Embryonic facial prominence (tissue), 1 donor: ENCODE results near the gene EIF4ENIF1.
"Not testable (repeated sequence)": the region's sequence is repeated elsewhere in the genome, so short reads cannot be mapped to it uniquely, and the experiment has no call there.

ENCODE experiments used
- DNase-seq: peaks from one replicate; pipeline ENCODE4 v3.0.0-alpha.2; 2016; ENCODE audit errors: extremely low spot score

The EIF4ENIF1 gene, protein sequence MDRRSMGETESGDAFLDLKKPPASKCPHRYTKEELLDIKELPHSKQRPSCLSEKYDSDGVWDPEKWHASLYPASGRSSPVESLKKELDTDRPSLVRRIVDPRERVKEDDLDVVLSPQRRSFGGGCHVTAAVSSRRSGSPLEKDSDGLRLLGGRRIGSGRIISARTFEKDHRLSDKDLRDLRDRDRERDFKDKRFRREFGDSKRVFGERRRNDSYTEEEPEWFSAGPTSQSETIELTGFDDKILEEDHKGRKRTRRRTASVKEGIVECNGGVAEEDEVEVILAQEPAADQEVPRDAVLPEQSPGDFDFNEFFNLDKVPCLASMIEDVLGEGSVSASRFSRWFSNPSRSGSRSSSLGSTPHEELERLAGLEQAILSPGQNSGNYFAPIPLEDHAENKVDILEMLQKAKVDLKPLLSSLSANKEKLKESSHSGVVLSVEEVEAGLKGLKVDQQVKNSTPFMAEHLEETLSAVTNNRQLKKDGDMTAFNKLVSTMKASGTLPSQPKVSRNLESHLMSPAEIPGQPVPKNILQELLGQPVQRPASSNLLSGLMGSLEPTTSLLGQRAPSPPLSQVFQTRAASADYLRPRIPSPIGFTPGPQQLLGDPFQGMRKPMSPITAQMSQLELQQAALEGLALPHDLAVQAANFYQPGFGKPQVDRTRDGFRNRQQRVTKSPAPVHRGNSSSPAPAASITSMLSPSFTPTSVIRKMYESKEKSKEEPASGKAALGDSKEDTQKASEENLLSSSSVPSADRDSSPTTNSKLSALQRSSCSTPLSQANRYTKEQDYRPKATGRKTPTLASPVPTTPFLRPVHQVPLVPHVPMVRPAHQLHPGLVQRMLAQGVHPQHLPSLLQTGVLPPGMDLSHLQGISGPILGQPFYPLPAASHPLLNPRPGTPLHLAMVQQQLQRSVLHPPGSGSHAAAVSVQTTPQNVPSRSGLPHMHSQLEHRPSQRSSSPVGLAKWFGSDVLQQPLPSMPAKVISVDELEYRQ

DNA sequence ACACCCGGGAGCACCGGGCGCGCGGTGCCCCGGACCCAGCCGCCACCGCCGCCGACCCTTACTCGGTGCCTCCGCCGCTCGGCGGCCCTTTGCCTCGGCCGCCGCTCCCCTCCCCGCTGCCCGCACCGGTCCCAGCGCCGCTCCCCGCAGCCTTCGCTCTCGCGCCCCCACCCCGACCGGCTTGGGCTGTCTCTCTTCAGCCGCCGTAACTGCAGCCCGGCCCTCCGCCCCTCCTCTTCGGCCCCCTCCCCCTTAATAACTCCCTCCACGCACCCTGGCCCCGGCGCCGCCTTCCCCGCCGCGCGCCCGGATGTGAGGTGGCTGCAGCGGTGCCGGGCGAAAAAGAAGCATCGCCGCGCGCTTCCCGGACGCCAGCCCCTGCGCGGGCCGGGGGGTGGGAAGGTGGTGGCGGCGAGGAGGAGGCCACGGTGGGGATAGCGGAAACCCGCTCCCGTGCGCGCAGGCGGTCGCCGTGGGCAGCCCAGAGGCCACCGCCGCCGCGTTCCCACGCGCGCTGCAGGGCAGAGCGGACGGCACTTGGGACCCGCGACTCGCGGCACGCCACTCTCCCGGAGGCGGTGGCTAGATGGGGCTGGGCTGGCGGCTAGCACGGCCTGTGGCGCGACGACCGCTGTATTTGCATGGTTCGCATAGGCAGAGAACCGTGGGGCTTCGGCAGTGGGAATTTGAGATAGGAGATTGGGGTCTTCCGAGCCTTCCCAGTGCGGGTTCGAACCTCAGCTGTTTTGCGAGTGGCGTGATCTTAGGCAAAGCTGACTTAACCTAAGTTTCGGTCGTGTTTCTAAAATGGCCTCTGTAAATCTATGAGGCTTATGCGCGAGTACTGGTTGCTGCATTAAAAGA is at the start of gene EIF4ENIF1:
Gene EIF4ENIF1 (minus strand): TSS at position 211 of the 864 bp plus-strand sequence. CDS start 1,124 bp downstream, outside the sequence.
- peak; percentile 80 for DNase-seq

DNA sequence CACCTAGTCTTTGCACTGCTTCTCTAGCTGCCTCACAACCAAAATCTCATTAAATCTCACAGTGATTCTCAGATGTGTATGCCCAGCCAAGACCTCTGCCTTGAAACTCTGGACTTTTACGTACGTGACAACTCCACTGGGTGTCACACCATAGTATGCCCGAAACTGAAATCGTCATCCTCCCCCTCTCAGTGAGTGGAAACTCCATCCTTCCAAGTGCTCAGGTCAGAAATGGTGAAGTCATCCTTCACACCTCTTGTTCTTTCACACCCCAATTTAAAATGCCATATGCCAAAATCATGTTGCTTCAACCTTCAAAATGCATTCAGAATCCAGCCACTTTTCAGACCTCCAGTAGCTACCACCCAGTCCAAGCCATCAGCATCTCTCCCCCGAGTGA is 49.2 kb upstream of the EIF4ENIF1 start:
- DNase-seq = no peak

DNA sequence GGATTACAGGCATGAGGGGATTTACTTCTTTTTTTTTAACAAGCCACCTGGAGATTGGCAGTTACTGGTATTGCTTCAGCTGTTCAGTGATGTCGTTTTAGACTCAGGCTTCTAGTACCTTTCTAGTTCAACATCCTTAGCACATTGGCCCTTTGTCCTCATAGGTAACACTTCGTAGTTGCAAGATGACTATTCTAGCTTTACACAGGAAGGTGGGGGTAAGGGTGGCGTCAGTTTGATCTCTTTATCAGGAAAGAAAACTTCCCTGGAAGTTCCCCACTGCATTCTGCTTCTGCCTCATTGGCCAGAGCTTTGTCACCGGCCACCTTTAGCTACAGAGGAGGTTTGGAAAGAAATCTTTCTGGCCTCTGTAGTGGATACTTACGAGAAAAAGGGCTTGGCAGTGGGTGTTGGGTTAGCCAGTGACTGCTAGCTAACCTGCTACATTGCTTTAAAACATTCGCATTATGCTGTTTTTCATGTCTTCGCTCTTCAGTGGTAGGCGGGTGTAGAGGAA is 47.4 kb upstream of the EIF4ENIF1 start:
- no peak for DNase-seq

DNA sequence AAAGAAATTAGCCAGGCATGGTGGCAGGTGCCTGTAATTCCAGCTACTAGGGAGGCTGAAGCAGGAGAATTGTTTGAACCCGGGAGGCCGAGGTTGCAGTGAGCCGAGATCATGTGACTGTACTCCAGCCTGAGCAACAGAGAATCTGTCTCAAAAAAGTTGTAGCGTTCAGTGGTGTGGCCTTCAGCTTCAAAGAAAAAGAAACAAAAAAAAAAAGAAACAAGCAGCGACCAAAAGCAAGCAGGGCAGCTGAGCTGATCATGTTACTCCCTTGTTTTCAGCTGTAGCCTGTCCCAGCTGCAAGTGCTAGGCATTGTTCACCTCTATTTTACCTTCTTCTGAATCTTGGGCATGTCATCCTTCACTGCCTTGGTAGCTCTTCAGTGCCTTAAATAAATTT is 43.7 kb upstream of the EIF4ENIF1 start:
- DNase-seq = no peak

DNA sequence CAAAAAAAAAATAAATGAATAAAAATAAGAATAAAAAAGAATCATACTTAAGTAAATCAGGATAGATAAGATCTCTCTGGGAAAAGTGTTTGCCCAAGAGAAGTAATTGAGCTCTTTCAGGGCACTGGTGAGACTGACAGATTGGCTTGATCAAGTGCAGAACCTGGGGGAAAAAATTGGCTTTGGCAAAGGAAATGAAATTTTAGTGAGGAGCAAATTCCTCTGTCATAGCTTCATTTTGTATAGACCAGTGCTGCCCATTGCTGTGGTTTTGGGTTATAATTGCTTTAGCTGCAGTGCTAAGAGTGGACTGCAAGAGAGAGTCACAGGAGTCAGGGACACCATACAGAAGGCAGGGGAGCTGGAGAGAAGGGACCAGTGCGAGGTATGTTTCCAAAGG is 42.4 kb upstream of the EIF4ENIF1 start:
- DNase-seq = no peak

DNA sequence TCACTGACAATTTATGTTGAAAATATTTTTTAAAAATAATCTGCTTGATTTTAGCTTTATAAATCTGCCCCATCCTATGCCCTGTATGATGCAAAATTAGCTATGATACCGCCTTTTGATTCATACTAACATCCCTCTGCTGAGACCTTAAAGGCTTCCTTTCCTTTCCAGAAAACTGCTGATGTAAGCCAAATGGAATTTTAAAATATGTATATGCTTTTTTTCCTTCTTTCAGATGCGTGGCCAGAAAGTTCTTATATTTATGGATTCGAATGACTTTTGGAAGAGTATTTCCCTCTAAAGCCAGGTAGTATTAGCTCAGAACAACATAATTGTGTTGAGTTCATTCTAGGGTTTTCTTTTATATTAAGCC is 41.2 kb upstream of the EIF4ENIF1 start:
- peak; percentile 53 for DNase-seq

DNA sequence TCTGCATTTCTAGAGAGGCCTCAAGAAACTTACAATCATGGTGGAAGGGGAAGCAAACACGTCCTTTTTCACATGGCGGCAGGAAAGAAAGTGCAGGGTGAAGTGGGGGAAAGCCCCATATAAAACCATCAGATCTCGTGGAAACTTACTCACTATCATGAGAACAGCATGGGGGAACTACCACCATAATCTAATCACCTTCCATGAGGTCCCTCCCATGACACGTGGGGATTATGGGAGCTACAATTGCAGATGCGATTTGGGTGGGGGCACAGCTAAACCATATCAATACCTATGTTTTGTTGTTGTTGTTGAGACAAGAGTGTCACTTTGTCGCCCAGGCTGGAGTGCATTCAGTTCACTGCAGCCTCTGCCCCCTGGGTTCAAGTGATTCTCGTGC is 36.6 kb upstream of the EIF4ENIF1 start:
- DNase-seq = no peak

DNA sequence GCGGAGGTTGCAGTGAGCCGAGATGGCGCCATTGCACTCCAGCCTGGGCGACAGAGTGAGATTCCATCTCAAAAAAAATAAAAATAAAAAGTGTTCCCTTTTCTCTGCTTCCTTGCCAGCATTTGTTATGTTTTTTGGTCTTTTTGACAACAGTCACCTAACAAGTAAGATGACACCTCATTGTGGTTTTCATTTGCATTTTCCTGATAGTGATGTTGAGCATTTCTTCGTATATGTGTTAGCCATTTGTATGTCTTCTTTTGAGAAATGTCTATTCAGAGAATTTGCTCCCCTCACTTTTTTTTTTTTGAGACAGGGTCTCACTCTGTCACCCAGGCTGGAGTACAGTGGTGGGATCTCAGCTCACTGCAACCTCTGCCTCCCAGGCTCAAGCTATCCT is 34.5 kb upstream of the EIF4ENIF1 start:
- not testable (repeated sequence) for DNase-seq

DNA sequence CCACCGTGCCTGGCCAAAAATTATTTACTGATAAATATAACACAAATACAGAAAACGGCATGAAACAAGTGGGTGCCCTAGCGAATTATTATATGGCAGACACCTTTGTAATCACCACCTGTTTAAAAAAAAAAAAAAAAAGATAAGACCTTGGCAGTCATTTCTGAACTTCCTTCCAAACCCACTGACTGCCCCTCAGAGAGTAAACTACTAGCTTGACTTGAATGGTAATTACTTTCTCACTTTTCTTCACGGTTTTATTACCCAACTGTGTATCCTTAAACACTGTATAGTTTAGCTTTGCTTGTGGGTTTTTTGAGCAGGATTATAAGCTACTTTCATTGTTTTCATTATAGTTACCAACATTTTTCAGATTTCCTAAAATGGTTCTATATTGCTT is 30.4 kb upstream of the EIF4ENIF1 start:
- no peak for DNase-seq

DNA sequence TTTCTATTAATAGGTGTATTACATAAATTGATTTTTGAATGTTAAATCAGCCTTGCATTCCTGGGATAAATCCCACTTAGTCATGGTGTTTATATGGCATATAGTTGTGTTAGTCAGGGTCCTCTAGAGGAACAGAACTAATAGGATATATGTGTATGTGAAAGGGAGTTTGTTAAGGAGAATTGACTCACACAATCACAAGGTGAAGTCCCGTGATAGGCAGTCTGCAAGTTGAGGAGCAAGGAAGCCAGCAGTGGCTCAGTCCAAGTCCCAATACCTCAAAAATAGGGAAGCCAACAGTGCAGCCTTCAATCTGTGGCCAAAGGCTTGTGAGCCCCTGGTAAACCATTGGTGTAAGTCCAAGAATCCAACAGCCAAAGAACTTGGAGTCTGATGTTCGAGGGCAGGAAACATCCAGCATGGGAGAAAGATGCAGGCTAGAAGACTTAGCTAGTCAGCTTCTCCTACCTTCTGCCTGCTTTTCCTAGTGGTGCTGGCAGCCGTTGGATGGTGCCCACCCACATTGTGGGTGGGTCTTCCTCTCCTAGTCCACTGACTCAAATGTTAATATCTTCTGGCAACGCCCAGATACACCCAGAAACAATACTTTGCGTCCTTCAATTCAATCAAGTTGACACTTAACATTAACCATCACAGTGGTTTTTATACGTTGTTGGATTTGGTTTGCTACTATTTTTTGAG is 19.6 kb upstream of the EIF4ENIF1 start:
- DNase-seq = no peak

DNA sequence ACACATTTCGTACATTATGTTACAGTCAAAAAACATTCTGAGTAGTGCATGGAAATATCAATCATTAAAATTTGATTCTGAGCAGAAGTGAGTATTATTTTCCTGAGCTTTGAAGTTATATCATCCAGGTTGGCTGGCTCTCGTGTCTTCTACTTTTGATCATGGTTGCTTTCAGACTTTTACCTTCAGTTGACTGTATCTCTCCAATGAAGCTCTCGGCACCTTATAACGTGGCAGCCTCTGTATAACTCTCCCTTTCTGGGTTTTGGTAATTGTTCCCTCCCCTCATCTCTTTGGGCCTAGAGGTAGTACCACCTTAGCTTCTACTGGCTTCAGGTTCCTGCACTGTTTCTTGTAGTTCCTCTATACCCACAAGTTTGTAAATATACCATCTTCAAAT is 18.9 kb upstream of the EIF4ENIF1 start:
- no peak for DNase-seq

DNA sequence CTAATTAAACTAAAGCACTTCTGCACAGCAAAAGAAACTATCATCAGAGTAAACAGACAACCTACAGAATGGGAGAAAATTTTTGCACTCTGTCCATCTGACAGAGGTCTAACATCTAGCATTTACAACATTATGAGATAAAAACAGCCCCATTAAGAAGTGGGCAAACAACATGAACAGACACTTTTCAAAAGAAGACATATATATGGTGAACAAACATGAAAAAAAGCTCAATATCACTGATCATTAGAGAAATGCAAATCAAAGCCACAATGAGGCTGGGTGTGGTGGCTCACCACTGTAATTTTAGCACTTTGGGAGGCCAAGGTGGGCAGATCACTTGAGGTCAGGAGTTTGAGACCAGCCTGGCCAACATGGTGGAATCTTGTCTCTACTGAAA is 17.9 kb upstream of the EIF4ENIF1 start:
- not testable (repeated sequence) for DNase-seq

DNA sequence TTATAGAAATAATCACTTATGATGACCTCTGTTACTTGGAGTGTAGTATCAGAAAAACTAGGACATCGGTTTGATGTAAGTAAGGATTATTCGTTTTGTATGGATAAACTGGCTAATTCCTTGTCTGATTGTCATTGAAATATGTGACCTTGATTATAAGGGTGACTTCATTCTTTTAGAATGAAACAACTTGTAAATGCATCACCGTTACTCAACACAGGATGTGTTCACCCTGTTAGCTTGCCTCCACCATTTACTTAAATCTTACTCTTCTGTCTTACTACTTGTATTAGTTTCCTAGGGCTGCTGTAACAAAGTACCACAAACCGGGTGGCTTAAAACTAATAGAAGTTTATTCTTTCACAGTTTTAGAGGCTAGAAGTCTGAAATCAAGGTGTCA is 14.6 kb upstream of the EIF4ENIF1 start:
- DNase-seq = no peak

DNA sequence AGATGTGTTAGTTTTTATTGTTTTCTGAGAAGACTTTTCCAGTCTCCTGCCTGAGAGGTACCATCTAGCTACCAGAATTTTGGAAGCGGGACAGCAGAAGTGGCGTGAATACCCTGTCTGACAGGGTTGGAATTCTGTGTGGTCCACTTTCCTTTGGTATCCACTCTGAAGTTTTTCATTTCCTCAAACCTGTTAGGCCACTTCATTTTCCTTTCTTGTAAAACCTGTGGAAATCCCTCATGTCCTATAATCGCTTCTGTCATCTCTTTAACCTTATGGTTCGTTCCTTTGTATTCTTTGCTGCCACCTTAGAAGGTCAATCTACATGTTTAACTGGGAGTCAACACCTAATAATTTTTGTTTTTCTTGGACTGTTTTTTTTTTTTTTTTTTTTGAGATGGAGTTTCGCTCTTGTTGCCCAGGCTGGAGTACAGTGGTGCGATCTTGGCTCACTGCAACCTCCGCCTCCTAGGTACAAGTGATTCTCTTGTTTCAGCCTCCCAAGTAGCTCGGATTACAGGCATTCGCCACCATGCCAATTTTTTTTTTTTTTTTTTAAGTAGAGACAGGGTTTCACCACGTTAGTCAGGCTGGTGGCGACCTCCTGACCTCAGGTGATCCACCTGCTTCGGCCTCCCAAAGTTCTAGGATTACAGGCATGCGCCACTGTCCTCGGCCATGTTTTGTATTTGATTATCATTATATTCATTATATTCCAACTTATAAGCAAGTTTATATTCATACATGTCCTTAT is 13.7 kb upstream of the EIF4ENIF1 start:
- DNase-seq = no peak

DNA sequence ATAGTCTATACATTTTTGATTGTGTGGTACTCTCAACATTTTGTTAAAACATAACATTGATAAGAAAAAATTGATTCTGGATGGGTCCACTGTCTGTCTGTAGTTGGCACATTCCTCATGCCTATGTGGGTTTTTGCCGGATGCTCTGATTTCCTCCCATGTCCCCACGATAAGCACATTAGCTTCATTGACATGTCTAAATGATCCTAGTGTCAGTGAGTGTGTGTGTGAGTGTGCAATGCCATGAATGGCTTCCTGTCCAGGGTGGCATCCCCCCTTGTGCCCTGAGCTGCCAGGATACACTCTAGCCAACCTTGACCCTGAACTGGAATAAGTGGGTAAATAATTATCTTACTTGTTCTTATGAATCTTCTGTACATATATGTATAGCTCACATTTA is 12.1 kb upstream of the EIF4ENIF1 start:
- no peak for DNase-seq

DNA sequence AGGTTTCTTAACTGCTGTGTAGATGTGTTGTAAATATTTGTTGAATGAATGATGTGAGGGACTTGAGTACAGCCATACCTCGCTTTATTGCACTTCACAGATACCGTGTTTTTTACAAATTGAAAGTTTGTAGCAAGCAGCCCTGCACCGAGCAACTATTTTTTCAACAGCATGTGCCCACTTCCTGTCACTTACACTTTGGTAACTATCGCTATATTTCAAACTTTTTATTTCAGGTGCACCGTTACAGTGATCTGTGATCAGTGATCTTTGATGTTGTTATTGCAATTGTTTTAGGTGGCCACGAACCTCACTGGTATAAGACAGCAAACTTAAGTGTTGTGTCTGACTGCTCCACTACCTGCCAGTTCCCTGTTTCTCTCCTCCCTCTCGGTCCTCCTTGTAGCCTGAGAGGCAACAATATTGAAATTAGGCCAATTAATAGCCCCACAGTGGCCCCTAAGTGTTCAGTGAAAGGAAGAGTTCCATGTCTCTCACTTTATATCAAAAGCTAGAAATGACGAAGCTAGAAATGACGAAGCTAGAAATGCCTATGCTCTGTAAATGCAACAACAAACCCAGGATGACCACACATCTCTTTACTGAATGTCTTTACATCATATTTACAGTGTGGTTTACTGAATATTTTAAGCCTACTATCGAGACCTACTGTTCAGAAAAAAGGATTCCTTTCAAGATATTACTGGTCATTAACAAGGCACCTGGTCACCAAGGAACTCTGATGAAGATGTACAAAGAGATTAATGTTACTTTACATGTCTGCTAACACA is 7.7 kb upstream of the EIF4ENIF1 start:
- no peak for DNase-seq

DNA sequence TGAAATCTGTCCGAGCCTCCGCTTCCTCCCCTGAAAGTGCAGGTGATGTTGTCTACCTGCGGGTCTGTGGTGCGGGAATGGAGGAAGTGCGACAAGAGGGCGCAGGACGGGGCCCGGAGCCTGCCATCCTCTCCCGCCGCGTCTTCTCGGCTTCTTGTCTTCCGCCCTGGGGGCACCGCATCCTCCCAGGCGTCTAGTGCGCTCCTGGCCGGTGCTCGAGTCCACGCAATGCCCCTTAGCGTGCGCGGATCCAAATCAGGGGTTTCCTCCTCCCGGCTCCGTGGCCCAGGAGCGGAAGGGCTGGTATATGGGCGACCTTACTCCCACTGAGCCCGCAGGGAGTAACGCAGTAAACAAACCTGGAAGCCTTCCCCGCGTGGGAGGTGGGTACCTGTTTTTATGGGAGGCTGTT is 7.1 kb upstream of the EIF4ENIF1 start:
- no peak for DNase-seq

DNA sequence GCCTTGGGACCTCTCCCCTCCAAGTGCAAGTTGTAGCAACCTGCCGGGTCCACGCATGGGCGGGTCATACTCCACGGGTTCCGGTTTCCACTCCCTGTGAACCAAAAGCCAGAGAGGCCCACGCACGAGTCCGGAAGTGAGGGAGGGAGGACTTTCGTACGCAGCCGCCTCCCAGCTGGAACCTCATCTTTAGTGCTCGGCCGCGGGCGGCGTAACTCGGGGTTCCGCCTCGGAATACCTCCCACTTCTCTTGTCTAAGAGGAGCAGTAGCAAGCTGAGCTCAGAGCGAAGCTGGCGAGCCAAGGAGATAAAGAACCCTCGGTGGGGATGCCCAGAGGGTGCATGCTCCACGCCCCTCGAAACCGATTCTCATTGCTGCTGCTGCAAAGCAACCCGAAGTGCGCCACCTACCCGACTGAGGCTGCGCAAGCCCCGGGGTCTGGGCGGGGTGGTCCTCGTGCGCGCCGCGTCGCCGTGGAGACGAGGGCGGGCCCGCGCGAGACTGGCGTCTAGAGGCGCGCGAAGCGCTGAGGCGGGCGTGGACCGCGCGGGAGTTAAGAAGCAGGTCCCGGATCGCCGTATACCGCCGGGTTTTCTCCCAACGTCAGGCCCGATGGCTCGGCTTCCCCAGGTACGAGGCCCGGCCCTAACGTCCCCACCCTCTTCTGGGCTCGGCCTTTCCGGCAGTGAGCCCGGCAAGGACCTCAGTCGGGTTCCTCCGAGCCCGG is 6.5 kb upstream of the EIF4ENIF1 start, which contains the start of gene SFI1:
Gene SFI1 (plus strand): TSS at position 530 of the 728 bp plus-strand sequence. CDS start 11,749 bp downstream, outside the sequence.
- DNase-seq = peak; percentile 75
